Stimulated activated memory B cell treated with anti-CD40 and anti-IgM and Interleukin-4, amounts not matched to agents 10 μg/mL and 1 μg/mL and 100 μg/mL, for 72 hours (primary cell): Measurements from ENCODE around the gene BABAM2.

Experiments
- ATAC-seq: fragments of 150-1000 bp; cut with Tn5 transposase; 2 replicates; pipeline ENCODE4 v1.10.0; 2021
- H3K27ac Mint-ChIP-seq: one replicate; pipeline ENCODE4 v1.8.0; 2022; ENCODE audit warnings: mild to moderate bottlenecking, mixed read lengths
- H3K27me3 Mint-ChIP-seq: one replicate; pipeline ENCODE4 v1.8.0; 2022; ENCODE audit warnings: mixed read lengths
- H3K36me3 Mint-ChIP-seq: one replicate; pipeline ENCODE4 v1.8.0; 2022; ENCODE audit warnings: mixed read lengths
- H3K4me1 Mint-ChIP-seq: one replicate; pipeline ENCODE4 v1.8.0; 2022; ENCODE audit warnings: mixed read lengths
- H3K4me3 Mint-ChIP-seq: one replicate; pipeline ENCODE4 v1.8.0; 2022; ENCODE audit warnings: mild to moderate bottlenecking, moderate library complexity, mixed read lengths
- H3K9me3 Mint-ChIP-seq: one replicate; pipeline ENCODE4 v1.8.0; 2022; ENCODE audit warnings: mixed read lengths

BABAM2 gene

GRCh38 chr2:28381225-28382180, 491.0 kb downstream of the BABAM2 start:
- H3K4me3 Mint-ChIP-seq: no peak overlapping the region
- no peak for ATAC-seq
- H3K9me3 Mint-ChIP-seq: no peaks in the 10 kb centered on the region
- no peaks in the 10 kb centered on the region for H3K27me3 Mint-ChIP-seq
- no peak overlapping the region for H3K27ac Mint-ChIP-seq
- H3K36me3 Mint-ChIP-seq: no peaks in the 10 kb centered on the region
- H3K4me1 Mint-ChIP-seq: peaks cover 9% of the 10 kb centered on the region

GRCh38 chr2:28382755-28383154, 492.2 kb downstream of the BABAM2 start:
- Mint-ChIP-seq H3K4me1 (peaks cover 15% of the 10 kb centered on the region), H3K27ac (no peak overlapping the region), H3K27me3 (no peaks in the 10 kb centered on the region), H3K9me3 (no peaks in the 10 kb centered on the region), H3K4me3 (no peak overlapping the region), H3K36me3 (no peaks in the 10 kb centered on the region)
- no peak for ATAC-seq

- Mint-ChIP-seq H3K36me3 (no peaks in the 10 kb centered on the region), H3K4me1 (peaks cover 26% of the 10 kb centered on the region), H3K27ac (no peak overlapping the region), H3K4me3 (no peak overlapping the region), H3K9me3 (no peaks in the 10 kb centered on the region), H3K27me3 (no peaks in the 10 kb centered on the region)
- no peak for ATAC-seq
Measured at GRCh38 chr2:28387082-28387960, 496.8 kb downstream of the BABAM2 start.
